PC-9 (cell line): ENCODE measurements around the gene FTO. TPM values are rescaled to one million over a fixed set of nuclear protein-coding genes. Genes with fewer than 3 reads are reported as not detected.

Source experiments
- BruUV-seq: library from RNA; stranded (reverse); fragments of 400-500 nt; replicated peaks from 2 replicates; lab custom pipeline; 2021; lab: Mats Ljungman, UMichigan
- CTCF ChIA-PET: fragments of 300-600 bp; sonication (Branson Sonifier 250); formaldehyde crosslinking; loops from one replicate; lab custom pipeline; 2022; ENCODE audit warnings: antibody characterized with exemption; lab: Charles Lee
- POLR2A ChIA-PET: fragments of 300-600 bp; sonication (Branson Sonifier 250); formaldehyde crosslinking; loops from one replicate; lab custom pipeline; 2022; ENCODE audit warnings: antibody characterized with exemption; ENCODE audit not compliant: unreplicated experiment; lab: Charles Lee
- DNase-seq, 2 experiments: peaks; one replicate each; pipeline versions ENCODE4 v3.0.0 to v3.0.0-alpha.2; 2015 to 2022; ENCODE audit warnings: mixed read lengths in 1 of 2
- H2AFZ ChIP-seq: fragments of 200-600 bp; sonication (generic); 2 replicates; pipeline ENCODE4 v1.8.1; 2017; ENCODE audit warnings: antibody characterized with exemption
- H3F3A ChIP-seq: fragments of 200-600 bp; sonication (generic); 2 replicates; pipeline ENCODE4 v1.8.1; 2017; ENCODE audit warnings: antibody characterized with exemption, mild to moderate bottlenecking, low read depth; ENCODE audit not compliant: insufficient read depth
- H3K27ac ChIP-seq: fragments of 200-600 bp; sonication (generic); 2 replicates; pipeline ENCODE4 v1.6.1; 2016; ENCODE audit warnings: mixed run types
- H3K27me3 ChIP-seq: fragments of 200-600 bp; sonication (generic); 2 replicates; pipeline ENCODE4 v1.6.1; 2016; ENCODE audit warnings: low read depth, mixed run types; ENCODE audit not compliant: insufficient read depth
- H3K36me3 ChIP-seq: fragments of 200-600 bp; sonication (generic); 2 replicates; pipeline ENCODE4 v1.6.1; 2016; ENCODE audit warnings: low read depth, mixed run types
- H3K4me1 ChIP-seq: fragments of 200-600 bp; sonication (generic); replicated peaks from 2 replicates; pipeline ENCODE4 v1.6.1; 2016; ENCODE audit warnings: mixed run types; ENCODE audit not compliant: insufficient read depth
- H3K4me2 ChIP-seq: fragments of 200-600 bp; sonication (generic); 2 replicates; pipeline ENCODE4 v1.6.1; 2017; ENCODE audit warnings: mixed run types
- H3K4me3 ChIP-seq: fragments of 200-600 bp; sonication (generic); 2 replicates; pipeline ENCODE4 v1.6.1; 2016; ENCODE audit warnings: mixed run types
- H3K79me2 ChIP-seq: fragments of 200-600 bp; sonication (generic); 2 replicates; pipeline ENCODE4 v1.6.1; 2017; ENCODE audit warnings: low read depth, mixed run types
- H3K9me2 ChIP-seq: fragments of 200-600 bp; sonication (generic); 2 replicates; pipeline ENCODE4 v1.8.1; 2017; ENCODE audit warnings: mild to moderate bottlenecking; ENCODE audit not compliant: insufficient read depth
- H3K9me3 ChIP-seq: fragments of 200-600 bp; sonication (generic); 2 replicates; pipeline ENCODE4 v1.8.1; 2016; ENCODE audit warnings: low read depth; ENCODE audit not compliant: insufficient read depth
- H4K20me1 ChIP-seq: fragments of 200-600 bp; sonication (generic); 2 replicates; pipeline ENCODE4 v1.8.1; 2017; ENCODE audit not compliant: insufficient read depth
- CTCF ChIP-seq: fragments of 200-600 bp; sonication (generic); conservative IDR thresholded peaks from 2 replicates; pipeline ENCODE4 v1.6.1; 2017; ENCODE audit warnings: mixed run types, antibody characterized with exemption, mild to moderate bottlenecking, moderate library complexity
- EZH2 ChIP-seq: fragments of 200-600 bp; sonication (generic); IDR thresholded peaks from 2 replicates; pipeline ENCODE4 v1.8.0; 2017; ENCODE audit warnings: antibody characterized with exemption, low read depth
- intact Hi-C: fragments of 100-400 bp; cut with micrococcal nuclease; formaldehyde crosslinking; loops from one replicate; pipeline ENCODE4 v1.10.0; 2022; ENCODE audit not compliant: unreplicated experiment
- total RNA-seq: library from RNA; stranded (reverse); gene quantifications from 2 replicates; pipeline ENCODE4 v1.2.3, GENCODE V29; 2021

Gene FTO
- total RNA-seq, 1 experiment from 2014 or later, result 58.1 TPM

- Histone ChIP-seq H3K9me3 (no peaks in the 10 kb centered on the region), H3K27ac (no peak overlapping the region), H3K36me3 (no peaks in the 10 kb centered on the region), H3K9me2 (no peaks in the 10 kb centered on the region), H3K27me3 (no peaks in the 10 kb centered on the region), H2AFZ (no peak overlapping the region), H3F3A (peaks cover 11% of the 10 kb centered on the region; the same call in 1 of the 2 replicates), H3K4me3 (no peak overlapping the region), H3K4me2 (no peak overlapping the region), H3K4me1 (peaks cover 17% of the 10 kb centered on the region), H3K79me2 (no peaks in the 10 kb centered on the region), H4K20me1 (no peaks in the 10 kb centered on the region)
- no peak for DNase-seq
- POLR2A ChIA-PET, result no interaction called here
- intact Hi-C loops, result no loop called here
- no TSS peak for BruUV-seq
- TF ChIP-seq EZH2 (no peak), CTCF (no peak)
- CTCF ChIA-PET, result no interaction called here
Observed at GRCh38 chr16:53986793-53987192, 282.8 kb downstream of the FTO start.

- H3K4me3 ChIP-seq, result no peak overlapping the region
- H3K9me3 ChIP-seq, result no peaks in the 10 kb centered on the region
- peaks cover 5% of the 10 kb centered on the region for H3K4me1 ChIP-seq
- H3K4me2 ChIP-seq, result no peak overlapping the region
- H3K27me3 ChIP-seq, result no peaks in the 10 kb centered on the region
- intact Hi-C loops, result no loop called here
- H3K27ac ChIP-seq, result no peak overlapping the region
- TF ChIP-seq EZH2, result no peak
- no peak for TF ChIP-seq CTCF
- no peaks in the 10 kb centered on the region for H3K36me3 ChIP-seq
- no peaks in the 10 kb centered on the region for H3K79me2 ChIP-seq
- H3K9me2 ChIP-seq, result no peaks in the 10 kb centered on the region
- ChIA-PET POLR2A (no interaction called here), CTCF (no interaction called here)
- H2AFZ ChIP-seq, result no peak overlapping the region
- peaks cover 2% of the 10 kb centered on the region; the same call in 1 of the 2 replicates for H3F3A ChIP-seq
- no peaks in the 10 kb centered on the region for H4K20me1 ChIP-seq
- no peak for DNase-seq
- BruUV-seq, result no TSS peak
Observed at GRCh38 chr16:53988136-53988535, 284.2 kb downstream of the FTO start.

- Histone ChIP-seq H3K27ac (no peak overlapping the region), H3K79me2 (no peaks in the 10 kb centered on the region), H3K9me3 (no peaks in the 10 kb centered on the region), H3K4me2 (no peak overlapping the region), H3K27me3 (no peaks in the 10 kb centered on the region), H3K36me3 (no peaks in the 10 kb centered on the region), H3F3A (no peaks in the 10 kb centered on the region), H2AFZ (no peak overlapping the region), H3K9me2 (no peaks in the 10 kb centered on the region), H3K4me3 (no peak overlapping the region), H3K4me1 (no peaks in the 10 kb centered on the region), H4K20me1 (no peaks in the 10 kb centered on the region)
- ChIA-PET CTCF (interaction anchor here (0.5 kb wide), 1 partner anchor 267 kb away, joined by 4 read pairs; no protein-coding TSS in a partner anchor), POLR2A (no interaction called here)
- intact Hi-C loops, result no loop called here
- DNase-seq, result no peak
- BruUV-seq, result no TSS peak
- TF ChIP-seq CTCF, result no peak
- TF ChIP-seq EZH2, result no peak
Observed at GRCh38 chr16:53989597-53989996, 285.6 kb downstream of the FTO start.
